ENCODE results near the gene MARCHF11. TPM values are rescaled to one million over a fixed set of nuclear protein-coding genes. Genes with fewer than 3 reads are reported as not detected.

The MARCHF11 gene
- total RNA-seq, 1 experiment from 2014 or later: not detected

- no TSS peak for BruUV-seq (replicated peaks)
- ChIA-PET RAD21 (ENCODE audit: low non-redundant PET in 1 of 2, low total read pairs in 2 of 2, uncharacterized antibody in 2 of 2, unreplicated experiment in 2 of 2) (no interaction called here), CTCF (no interaction called here), POLR2A (no interaction called here)
- no peak overlapping the region for H2AFZ ChIP-seq (ENCODE audit: low read depth, low read length, poor library complexity, severe bottlenecking)
- H3K27me3 ChIP-seq (ENCODE audit: insufficient read depth, low read length): no peaks in the 10 kb centered on the region
- no peak overlapping the region for H3K9ac ChIP-seq (ENCODE audit: low read length)
- H3K4me3 ChIP-seq (replicated peaks in 1 of 2; ENCODE audit: low read depth in 1 of 2, low read length in 2 of 2): no peak overlapping the region
- intact Hi-C loops (cut with micrococcal nuclease): no loop called here
- no peak overlapping the region for H3K27ac ChIP-seq (ENCODE audit: low read depth, low read length)
- no peaks in the 10 kb centered on the region for H3K36me3 ChIP-seq (ENCODE audit: control insufficient read depth in 1 of 2, insufficient read depth in 2 of 2, low read length in 2 of 2)
- no peaks in the 10 kb centered on the region for H3K9me2 ChIP-seq (ENCODE audit: insufficient read depth)
- H3K79me2 ChIP-seq (ENCODE audit: insufficient read depth, low read length): no peaks in the 10 kb centered on the region
- no peaks in the 10 kb centered on the region for H4K20me1 ChIP-seq (ENCODE audit: insufficient read depth)
- H3K4me2 ChIP-seq (ENCODE audit: low read length): no peak overlapping the region
- no peaks in the 10 kb centered on the region for H3K9me3 ChIP-seq (ENCODE audit: control insufficient read depth in 1 of 2, insufficient read depth in 1 of 2, low read depth in 1 of 2, low read length in 2 of 2)
- ATAC-seq (no peak), DNase-seq (ENCODE audit: low read depth, low spot score) (no peak)
- H3K4me1 ChIP-seq (ENCODE audit: control insufficient read depth in 1 of 2, insufficient read depth in 2 of 2, low read length in 2 of 2): no peaks in the 10 kb centered on the region
- TF ChIP-seq SP1 (IDR thresholded peaks at IDR 0.05; ENCODE audit: low read depth) (no peak), ZBTB33 (IDR thresholded peaks at IDR 0.05; ENCODE audit: extremely low read depth, insufficient replicate concordance, low read length) (no peak), ZFX (IDR thresholded peaks at IDR 0.05) (no peak), SIN3A (IDR thresholded peaks at IDR 0.05; ENCODE audit: low read depth) (no peak), ATF3 (IDR thresholded peaks at IDR 0.05) (no peak), TCF7L2 (IDR thresholded peaks at IDR 0.05; ENCODE audit: borderline replicate concordance, extremely low read depth, insufficient read depth, insufficient read length) (no peak), RAD21 (IDR thresholded peaks at IDR 0.05; ENCODE audit: low read depth) (no peak), CBX3 (IDR thresholded peaks at IDR 0.05; ENCODE audit: low read depth) (no peak), POLR2AphosphoS5 (IDR thresholded peaks at IDR 0.05; ENCODE audit: low read depth, low read length) (no peak), EGR1 (IDR thresholded peaks at IDR 0.05; ENCODE audit: low read depth) (no peak), ELF1 (IDR thresholded peaks at IDR 0.05; ENCODE audit: borderline replicate concordance, low read depth) (no peak), JUND (IDR thresholded peaks at IDR 0.05) (no peak), SRF (IDR thresholded peaks at IDR 0.05; ENCODE audit: low read depth) (no peak), EZH2phosphoT487 (IDR thresholded peaks at IDR 0.05; ENCODE audit: borderline replicate concordance) (no peak), REST (IDR thresholded peaks at IDR 0.05; ENCODE audit: low read depth) (no peak), YY1 (IDR thresholded peaks at IDR 0.05; ENCODE audit: extremely low read depth, insufficient replicate concordance, low read depth, low read length) (no peak), ZNF274 (IDR thresholded peaks at IDR 0.05; ENCODE audit: low read depth, low read length) (no peak), EZH2 (IDR thresholded peaks at IDR 0.05) (no peak)
- TF ChIP-seq, protein P1, sequence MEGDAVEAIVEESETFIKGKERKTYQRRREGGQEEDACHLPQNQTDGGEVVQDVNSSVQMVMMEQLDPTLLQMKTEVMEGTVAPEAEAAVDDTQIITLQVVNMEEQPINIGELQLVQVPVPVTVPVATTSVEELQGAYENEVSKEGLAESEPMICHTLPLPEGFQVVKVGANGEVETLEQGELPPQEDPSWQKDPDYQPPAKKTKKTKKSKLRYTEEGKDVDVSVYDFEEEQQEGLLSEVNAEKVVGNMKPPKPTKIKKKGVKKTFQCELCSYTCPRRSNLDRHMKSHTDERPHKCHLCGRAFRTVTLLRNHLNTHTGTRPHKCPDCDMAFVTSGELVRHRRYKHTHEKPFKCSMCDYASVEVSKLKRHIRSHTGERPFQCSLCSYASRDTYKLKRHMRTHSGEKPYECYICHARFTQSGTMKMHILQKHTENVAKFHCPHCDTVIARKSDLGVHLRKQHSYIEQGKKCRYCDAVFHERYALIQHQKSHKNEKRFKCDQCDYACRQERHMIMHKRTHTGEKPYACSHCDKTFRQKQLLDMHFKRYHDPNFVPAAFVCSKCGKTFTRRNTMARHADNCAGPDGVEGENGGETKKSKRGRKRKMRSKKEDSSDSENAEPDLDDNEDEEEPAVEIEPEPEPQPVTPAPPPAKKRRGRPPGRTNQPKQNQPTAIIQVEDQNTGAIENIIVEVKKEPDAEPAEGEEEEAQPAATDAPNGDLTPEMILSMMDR (IDR thresholded peaks at IDR 0.05 in 2 of 3, conservative IDR thresholded peaks at IDR 0.05 in 1 of 3; ENCODE audit: borderline replicate concordance in 1 of 3, insufficient read depth in 1 of 3, low read depth in 2 of 3, low read length in 2 of 3): no peak
- TF ChIP-seq, protein P2, sequence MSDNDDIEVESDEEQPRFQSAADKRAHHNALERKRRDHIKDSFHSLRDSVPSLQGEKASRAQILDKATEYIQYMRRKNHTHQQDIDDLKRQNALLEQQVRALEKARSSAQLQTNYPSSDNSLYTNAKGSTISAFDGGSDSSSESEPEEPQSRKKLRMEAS (IDR thresholded peaks at IDR 0.05): no peak
These were observed 571 bp upstream of the MARCHF11 start for GRCh38 chr5:16179936-16180788.

Measured in HCT116 (cell line).